ENCODE measurements around the gene PCNX2. TPM values are rescaled to one million over a fixed set of nuclear protein-coding genes. Genes with fewer than 3 reads are reported as not detected.

Gene PCNX2
- total and polyA plus RNA-seq, 2 of the 8 experiments (the other 6 are each of a cell fraction or from before 2014, with no cell fraction given): 46.1 to 57.6 TPM

DNA sequence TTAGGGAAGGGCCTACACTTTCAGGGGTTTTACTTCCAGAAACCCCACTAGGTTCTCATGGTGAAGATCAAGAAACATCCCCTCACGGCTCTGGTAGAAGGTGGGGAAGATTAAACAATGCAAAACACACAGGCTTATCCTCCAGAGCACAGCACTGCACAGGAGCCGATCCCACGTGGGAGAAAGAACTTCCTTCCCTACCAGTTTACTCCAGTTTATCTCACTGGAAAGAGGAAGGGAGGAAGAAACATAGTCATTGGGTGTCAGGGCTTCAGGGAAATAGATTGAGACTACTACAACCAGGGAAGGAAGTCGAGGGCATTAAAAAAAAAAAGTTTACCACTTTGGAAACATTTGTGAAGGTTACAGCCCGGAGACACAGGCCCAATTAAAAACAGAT, 180.7 kb downstream of the PCNX2 start (continued):
- TF ChIP-seq POLR2A (IDR thresholded peaks at IDR 0.05; ENCODE audit: control extremely low read depth in 1 of 2, low read depth in 2 of 2, low read length in 2 of 2) (no peak), POLR2AphosphoS5 (IDR thresholded peaks at IDR 0.05; ENCODE audit: low read depth, low read length) (no peak), EGR1 (IDR thresholded peaks at IDR 0.05; ENCODE audit: borderline replicate concordance, low read depth, low read length) (no peak), SIN3A (conservative IDR thresholded peaks at IDR 0.05 in 1 of 2, IDR thresholded peaks at IDR 0.05 in 1 of 2; ENCODE audit: low read depth in 1 of 2, low read length in 2 of 2) (no peak)
- TF ChIP-seq, protein P1, sequence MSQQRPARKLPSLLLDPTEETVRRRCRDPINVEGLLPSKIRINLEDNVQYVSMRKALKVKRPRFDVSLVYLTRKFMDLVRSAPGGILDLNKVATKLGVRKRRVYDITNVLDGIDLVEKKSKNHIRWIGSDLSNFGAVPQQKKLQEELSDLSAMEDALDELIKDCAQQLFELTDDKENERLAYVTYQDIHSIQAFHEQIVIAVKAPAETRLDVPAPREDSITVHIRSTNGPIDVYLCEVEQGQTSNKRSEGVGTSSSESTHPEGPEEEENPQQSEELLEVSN (IDR thresholded peaks at IDR 0.05): no peak
